WTC11 (cell line): ENCODE results near the gene ZDHHC1.
"Not testable (repeated sequence)": the region's sequence is repeated elsewhere in the genome, so short reads cannot be mapped to it uniquely, and the experiment has no call there.

Source experiments
- ATF2 ChIP-seq: sonication (generic); formaldehyde crosslinking; IDR thresholded peaks from 2 replicates; pipeline ENCODE4 v1.8.1; 2022; ENCODE audit warnings: low read depth, missing genetic modification reagents, borderline replicate concordance
- CTCF ChIP-seq: fragments of 200-600 bp; IDR thresholded peaks from 2 replicates; pipeline ENCODE4 v1.8.0; 2022; ENCODE audit warnings: antibody characterized with exemption
- ESRRA ChIP-seq: sonication (generic); formaldehyde crosslinking; IDR thresholded peaks from 2 replicates; pipeline ENCODE4 v1.8.1; 2022; ENCODE audit warnings: mild to moderate bottlenecking, missing genetic modification reagents, borderline replicate concordance
- FOXK1 ChIP-seq: sonication (generic); formaldehyde crosslinking; IDR thresholded peaks from 2 replicates; pipeline ENCODE4 v1.8.0; 2022; ENCODE audit warnings: mild to moderate bottlenecking, moderate library complexity, missing genetic modification reagents
- GABPB1 ChIP-seq: sonication (generic); formaldehyde crosslinking; IDR thresholded peaks from 2 replicates; pipeline ENCODE4 v1.8.1; 2023; ENCODE audit warnings: mild to moderate bottlenecking, missing genetic modification reagents
- JUN ChIP-seq: sonication (generic); formaldehyde crosslinking; IDR thresholded peaks from 2 replicates; pipeline ENCODE4 v1.8.0; 2023; ENCODE audit warnings: mild to moderate bottlenecking, missing genetic modification reagents
- MLX ChIP-seq: sonication (generic); formaldehyde crosslinking; IDR thresholded peaks from 2 replicates; pipeline ENCODE4 v1.8.1; 2023; ENCODE audit warnings: mild to moderate bottlenecking, missing genetic modification reagents, moderate library complexity
- MYBL2 ChIP-seq: sonication (generic); formaldehyde crosslinking; IDR thresholded peaks from 2 replicates; pipeline ENCODE4 v1.8.1; 2023; ENCODE audit warnings: mild to moderate bottlenecking, moderate library complexity, missing genetic modification reagents
- SP1 ChIP-seq: sonication (generic); formaldehyde crosslinking; conservative IDR thresholded peaks from 2 replicates; pipeline ENCODE4 v1.8.1; 2022; ENCODE audit warnings: missing genetic modification reagents
- TEAD4 ChIP-seq: sonication (generic); formaldehyde crosslinking; IDR thresholded peaks from 2 replicates; pipeline ENCODE4 v1.8.0; 2022; ENCODE audit warnings: mild to moderate bottlenecking, missing genetic modification reagents
- ZNF121 ChIP-seq: sonication (generic); formaldehyde crosslinking; IDR thresholded peaks from 2 replicates; pipeline ENCODE4 v1.8.0; 2023; ENCODE audit warnings: missing genetic modification reagents
- TF ChIP-seq, protein P1 (sequence below): sonication (generic); formaldehyde crosslinking; IDR thresholded peaks from 2 replicates; pipeline ENCODE4 v1.8.1; 2023; ENCODE audit warnings: mild to moderate bottlenecking, moderate library complexity, missing genetic modification reagents
- TF ChIP-seq, protein P2 (sequence below): sonication (generic); formaldehyde crosslinking; IDR thresholded peaks from 2 replicates; pipeline ENCODE4 v1.8.1; 2022; ENCODE audit warnings: mild to moderate bottlenecking, moderate library complexity, missing genetic modification reagents
- TF ChIP-seq, protein P3 (sequence below): sonication (generic); formaldehyde crosslinking; IDR thresholded peaks from 2 replicates; pipeline ENCODE4 v1.8.1; 2023; ENCODE audit warnings: mild to moderate bottlenecking, missing genetic modification reagents, moderate library complexity

- TF ChIP-seq TEAD4; GABPB1; CTCF; MYBL2 (CRISPR knock-in tag); JUN (CRISPR knock-in tag); MLX (CRISPR knock-in tag); ZNF121 (CRISPR knock-in tag); ESRRA (CRISPR knock-in tag); SP1 (CRISPR knock-in tag); ATF2 (CRISPR knock-in tag); FOXK1 (CRISPR knock-in tag): not testable (repeated sequence)
- TF ChIP-seq, protein P1, sequence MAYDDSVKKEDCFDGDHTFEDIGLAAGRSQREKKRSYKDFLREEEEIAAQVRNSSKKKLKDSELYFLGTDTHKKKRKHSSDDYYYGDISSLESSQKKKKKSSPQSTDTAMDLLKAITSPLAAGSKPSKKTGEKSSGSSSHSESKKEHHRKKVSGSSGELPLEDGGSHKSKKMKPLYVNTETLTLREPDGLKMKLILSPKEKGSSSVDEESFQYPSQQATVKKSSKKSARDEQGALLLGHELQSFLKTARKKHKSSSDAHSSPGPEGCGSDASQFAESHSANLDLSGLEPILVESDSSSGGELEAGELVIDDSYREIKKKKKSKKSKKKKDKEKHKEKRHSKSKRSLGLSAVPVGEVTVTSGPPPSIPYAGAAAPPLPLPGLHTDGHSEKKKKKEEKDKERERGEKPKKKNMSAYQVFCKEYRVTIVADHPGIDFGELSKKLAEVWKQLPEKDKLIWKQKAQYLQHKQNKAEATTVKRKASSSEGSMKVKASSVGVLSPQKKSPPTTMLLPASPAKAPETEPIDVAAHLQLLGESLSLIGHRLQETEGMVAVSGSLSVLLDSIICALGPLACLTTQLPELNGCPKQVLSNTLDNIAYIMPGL (CRISPR knock-in tag): not testable (repeated sequence)
- TF ChIP-seq, protein P2, sequence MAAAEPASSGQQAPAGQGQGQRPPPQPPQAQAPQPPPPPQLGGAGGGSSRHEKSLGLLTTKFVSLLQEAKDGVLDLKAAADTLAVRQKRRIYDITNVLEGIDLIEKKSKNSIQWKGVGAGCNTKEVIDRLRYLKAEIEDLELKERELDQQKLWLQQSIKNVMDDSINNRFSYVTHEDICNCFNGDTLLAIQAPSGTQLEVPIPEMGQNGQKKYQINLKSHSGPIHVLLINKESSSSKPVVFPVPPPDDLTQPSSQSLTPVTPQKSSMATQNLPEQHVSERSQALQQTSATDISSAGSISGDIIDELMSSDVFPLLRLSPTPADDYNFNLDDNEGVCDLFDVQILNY: not testable (repeated sequence)
- TF ChIP-seq, protein P3, sequence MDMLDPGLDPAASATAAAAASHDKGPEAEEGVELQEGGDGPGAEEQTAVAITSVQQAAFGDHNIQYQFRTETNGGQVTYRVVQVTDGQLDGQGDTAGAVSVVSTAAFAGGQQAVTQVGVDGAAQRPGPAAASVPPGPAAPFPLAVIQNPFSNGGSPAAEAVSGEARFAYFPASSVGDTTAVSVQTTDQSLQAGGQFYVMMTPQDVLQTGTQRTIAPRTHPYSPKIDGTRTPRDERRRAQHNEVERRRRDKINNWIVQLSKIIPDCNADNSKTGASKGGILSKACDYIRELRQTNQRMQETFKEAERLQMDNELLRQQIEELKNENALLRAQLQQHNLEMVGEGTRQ (CRISPR knock-in tag): not testable (repeated sequence)
These were observed 56.6 kb downstream of the ZDHHC1 start for GRCh38 chr16:67359540-67360269.
